Ovary (tissue), 3 donors: ENCODE measurements around the gene URI1.

Experiments used
- EP300 ChIP-seq: sonication (generic); formaldehyde crosslinking; IDR thresholded peaks from one replicate; pipeline ENCODE4 v1.6.1; 2017; ENCODE audit warnings: antibody characterized with exemption
- POLR2A ChIP-seq: fragments of 450-650 bp; IDR thresholded peaks from one replicate; pipeline ENCODE4 v1.6.1; 2017; ENCODE audit warnings: antibody characterized with exemption, mild to moderate bottlenecking, moderate library complexity
- TF ChIP-seq, protein P1 (sequence below), 3 donors: fragments of 450-650 bp in 2 of 3; fragments of 200-600 bp in 1 of 3; IDR thresholded peaks; one replicate each; pipeline versions ENCODE4 v1.5.1 to v1.8.0; 2016 to 2022; ENCODE audit warnings: antibody characterized with exemption in 3 of 3, mild to moderate bottlenecking in 1 of 3
- donor health status: DM: no; HTN: no; CAD: no.

DNA sequence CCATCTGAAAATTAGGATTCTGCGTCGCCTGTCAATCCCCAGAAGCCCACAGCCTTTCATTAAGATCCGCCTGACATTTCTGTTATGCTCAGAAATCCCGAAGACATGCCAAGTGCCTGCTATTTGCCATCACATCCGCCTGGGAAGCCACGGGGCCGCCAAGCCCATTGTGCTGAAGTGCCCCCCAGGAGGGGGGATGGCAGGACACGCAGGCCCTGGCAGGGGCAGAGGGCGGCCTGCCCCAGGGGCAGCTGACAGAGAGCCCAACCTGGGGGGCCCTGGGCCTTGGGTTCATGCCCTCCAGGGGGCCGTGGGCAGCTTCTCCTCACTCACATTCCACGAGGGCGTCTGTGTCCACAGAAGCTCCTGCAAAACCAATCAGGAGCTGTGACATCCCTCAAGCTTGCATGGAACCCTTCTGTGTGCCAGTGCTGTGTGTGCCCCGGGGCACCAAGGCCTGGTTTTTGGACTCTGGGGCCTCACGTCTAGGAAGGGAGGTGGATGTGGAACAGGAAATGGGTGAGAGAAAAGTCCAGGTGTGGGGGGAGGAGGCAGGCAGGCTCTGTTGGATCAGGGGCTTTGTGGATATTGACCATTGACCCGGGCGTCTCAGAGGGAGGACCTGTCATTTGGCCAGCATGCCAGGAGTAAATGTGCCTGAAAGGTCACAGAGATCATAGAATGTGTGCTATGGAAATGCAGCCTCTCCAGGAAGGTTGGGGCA lies 122.9 kb downstream of the URI1 start:
- TF ChIP-seq, protein P1, sequence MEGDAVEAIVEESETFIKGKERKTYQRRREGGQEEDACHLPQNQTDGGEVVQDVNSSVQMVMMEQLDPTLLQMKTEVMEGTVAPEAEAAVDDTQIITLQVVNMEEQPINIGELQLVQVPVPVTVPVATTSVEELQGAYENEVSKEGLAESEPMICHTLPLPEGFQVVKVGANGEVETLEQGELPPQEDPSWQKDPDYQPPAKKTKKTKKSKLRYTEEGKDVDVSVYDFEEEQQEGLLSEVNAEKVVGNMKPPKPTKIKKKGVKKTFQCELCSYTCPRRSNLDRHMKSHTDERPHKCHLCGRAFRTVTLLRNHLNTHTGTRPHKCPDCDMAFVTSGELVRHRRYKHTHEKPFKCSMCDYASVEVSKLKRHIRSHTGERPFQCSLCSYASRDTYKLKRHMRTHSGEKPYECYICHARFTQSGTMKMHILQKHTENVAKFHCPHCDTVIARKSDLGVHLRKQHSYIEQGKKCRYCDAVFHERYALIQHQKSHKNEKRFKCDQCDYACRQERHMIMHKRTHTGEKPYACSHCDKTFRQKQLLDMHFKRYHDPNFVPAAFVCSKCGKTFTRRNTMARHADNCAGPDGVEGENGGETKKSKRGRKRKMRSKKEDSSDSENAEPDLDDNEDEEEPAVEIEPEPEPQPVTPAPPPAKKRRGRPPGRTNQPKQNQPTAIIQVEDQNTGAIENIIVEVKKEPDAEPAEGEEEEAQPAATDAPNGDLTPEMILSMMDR (IDR thresholded peaks at IDR 0.05): no peak
- no peak for TF ChIP-seq POLR2A
- TF ChIP-seq EP300: no peak
